GM12878 (cell line): ENCODE results near the gene ACYP2. TPM values are rescaled to one million over a fixed set of nuclear protein-coding genes. Genes with fewer than 3 reads are reported as not detected.

ENCODE experiments used
- ATAC-seq: fragments of 200-7000 bp; cut with Tn5 transposase; 3 replicates; pipeline ENCODE4 v1.9.1; 2020; ENCODE audit warnings: mild to moderate bottlenecking, moderate library complexity
- BruUV-seq: library from RNA; stranded (reverse); fragments of 400-500 nt; replicated peaks from 2 replicates; lab custom pipeline; 2021; lab: Mats Ljungman, UMichigan
- CTCF ChIA-PET: fragments of 300-600 bp; sonication (Branson Sonifier 250); formaldehyde crosslinking; extraction: SDS; loops from one replicate; lab custom pipeline; 2021; ENCODE audit warnings: inconsistent platforms; lab: Yijun Ruan, JAX
- POLR2A ChIA-PET: fragments of 350-600 bp; formaldehyde crosslinking; extraction: SDS; loops from one replicate; lab custom pipeline; 2021; ENCODE audit warnings: inconsistent platforms; lab: Charles Lee
- RAD21 ChIA-PET: fragments of 300-600 bp; sonication (Branson Sonifier 250); formaldehyde crosslinking; loops from one replicate; lab custom pipeline; 2023; ENCODE audit warnings: antibody characterized with exemption; ENCODE audit not compliant: unreplicated experiment; lab: Charles Lee
- SMC1A ChIA-PET: fragments of 300-600 bp; sonication (Branson Sonifier 250); formaldehyde crosslinking; loops from one replicate; lab custom pipeline; 2023; ENCODE audit not compliant: unreplicated experiment, uncharacterized antibody; lab: Charles Lee
- DNase-seq: peaks from one replicate; pipeline ENCODE4 v3.0.0-alpha.2; 2011; ENCODE audit warnings: low read depth, low spot score
- FAIRE-seq: peaks from 3 replicates; lab custom pipeline; 2011; peaks lifted over from hg19 to GRCh38; lab: Jason Lieb, UNC
- H2AFZ ChIP-seq: 2 replicates; pipeline ENCODE4 v1.6.0; 2011; ENCODE audit warnings: low read depth, low read length, control low read depth; ENCODE audit not compliant: control insufficient read depth
- H3K27ac ChIP-seq: 2 replicates; pipeline ENCODE4 v1.5.1; 2011; ENCODE audit warnings: control low read depth; ENCODE audit not compliant: control insufficient read depth, insufficient read depth
- H3K27me3 ChIP-seq, 2 experiments: replicated peaks in 1 of 2; 2 replicates each; pipeline versions ENCODE4 v1.6.0 to v1.6.1; 2011; ENCODE audit warnings: low read length in 1 of 2; ENCODE audit not compliant: control insufficient read depth in 2 of 2, insufficient read depth in 2 of 2
- H3K36me3 ChIP-seq, 2 experiments: 2 replicates each; pipeline ENCODE4 v1.5.1; 2011; ENCODE audit warnings: low read length in 1 of 2; ENCODE audit not compliant: control insufficient read depth in 2 of 2, insufficient read depth in 2 of 2
- H3K4me1 ChIP-seq: 2 replicates; pipeline ENCODE4 v1.6.1; 2011; ENCODE audit warnings: mild to moderate bottlenecking, low read length, moderate library complexity, mixed read lengths; ENCODE audit not compliant: control insufficient read depth, insufficient read depth
- H3K4me2 ChIP-seq: 2 replicates; pipeline ENCODE4 v1.6.0; 2011; ENCODE audit warnings: control low read depth; ENCODE audit not compliant: control insufficient read depth, insufficient read depth
- H3K4me3 ChIP-seq: fragments of 200-600 bp; sonication (generic); 2 replicates; pipeline ENCODE4 v1.5.1; 2016
- H3K79me2 ChIP-seq: 2 replicates; pipeline ENCODE4 v1.6.0; 2011; ENCODE audit warnings: low read length; ENCODE audit not compliant: control insufficient read depth, insufficient read depth
- H3K9ac ChIP-seq: 2 replicates; pipeline ENCODE4 v1.8.0; 2011; ENCODE audit warnings: low read length, control low read depth, mixed read lengths; ENCODE audit not compliant: control insufficient read depth, insufficient read depth
- H3K9me3 ChIP-seq: replicated peaks from 3 replicates; pipeline ENCODE4 v1.5.1; 2011; ENCODE audit warnings: mild to moderate bottlenecking, low read length; ENCODE audit not compliant: control insufficient read depth, insufficient read depth
- H4K20me1 ChIP-seq: 2 replicates; pipeline ENCODE4 v1.6.0; 2011; ENCODE audit not compliant: control insufficient read depth, insufficient read depth
- ATF7 ChIP-seq: fragments of 450-650 bp; IDR thresholded peaks from 2 replicates; pipeline ENCODE4 v1.6.1; 2016; ENCODE audit warnings: low read depth, mild to moderate bottlenecking
- KDM1A ChIP-seq: fragments of 200-600 bp; sonication (generic); IDR thresholded peaks from 2 replicates; pipeline ENCODE4 v1.6.1; 2016; ENCODE audit warnings: borderline replicate concordance
- POLR2AphosphoS2 ChIP-seq: IDR thresholded peaks from 2 replicates; pipeline ENCODE4 v1.6.1; 2011; ENCODE audit warnings: low read depth, mild to moderate bottlenecking, low read length, improper control_type of control experiment, moderate library complexity
- PRDM15 ChIP-seq: fragments of 450-650 bp; formaldehyde crosslinking; IDR thresholded peaks from 2 replicates; pipeline ENCODE4 v1.4.0; 2020; ENCODE audit warnings: mild to moderate bottlenecking, moderate library complexity
- SMARCA5 ChIP-seq: fragments of 450-650 bp; IDR thresholded peaks from 2 replicates; pipeline ENCODE4 v1.6.1; 2017; ENCODE audit warnings: mild to moderate bottlenecking
- SREBF1 ChIP-seq: IDR thresholded peaks from 2 replicates; pipeline ENCODE4 v1.6.1; 2012; ENCODE audit warnings: mild to moderate bottlenecking, low read length
- TBL1XR1 ChIP-seq: IDR thresholded peaks from 2 replicates; pipeline ENCODE4 v1.6.1; 2012; ENCODE audit warnings: low read depth, low read length, improper control_type of control experiment
- ZBED1 ChIP-seq: IDR thresholded peaks from 2 replicates; pipeline ENCODE4 v1.6.1; 2016; ENCODE audit warnings: borderline replicate concordance
- WGBS: methylation state at CpG from one replicate; pipeline ENCODE4 v1.1.6; 2016; ENCODE audit warnings: low lambda C conversion rate; ENCODE audit not compliant: insufficient replicate concordance, insufficient coverage; ENCODE audit errors: missing lambda C conversion rate; 5-methylcytosine and 5-hydroxymethylcytosine counted together
- in situ Hi-C: fragments of 300-500 bp; cut with MboI; formaldehyde crosslinking; loops from 9 replicates; pipeline ENCODE4 v1.14.3; 2018; ENCODE audit warnings: mixed read lengths
- intact Hi-C: fragments of 100-400 bp; cut with micrococcal nuclease; formaldehyde crosslinking; loops from one replicate; pipeline ENCODE4 v1.14.2; 2022; ENCODE audit not compliant: unreplicated experiment
- polyA plus RNA-seq, 11 experiments: library from polyadenylated mRNA; depleted of rRNA in 4 of 11; unstranded in 6 of 11; stranded (reverse) in 5 of 11; fragments of >200 nt; fragmentation: Nextera tagmentation in 4 of 11; fragmentation: Illumina TruSeq in 1 of 11; extraction: Ambion mirVana in 4 of 11; extraction: Trizol in 1 of 11; gene quantifications; 1 replicate in 1 of 11; 2 replicates in 10 of 11; pipeline versions ENCODE4 v1.2.1 to v1.2.3, GENCODE V29; 2011 to 2016; ENCODE audit warnings: inconsistent platforms in 2 of 11, missing spikeins in 2 of 11, low read depth in 1 of 11
- total RNA-seq, 4 experiments: library from RNA; depleted of rRNA in 3 of 4; stranded (reverse); fragments of >200 nt in 3 of 4; fragmentation: Illumina TruSeq in 1 of 4; extraction: Trizol in 1 of 4; gene quantifications; 2 replicates each; pipeline versions ENCODE4 v1.2.1 to v1.2.3, GENCODE V29; 2013 to 2021

Gene ACYP2
- total and polyA plus RNA-seq, 10 of the 15 experiments (the other 5 are each of a cell fraction or from before 2014, with no cell fraction given): 4.2 to 16.3 (median 9.0) TPM

GRCh38 chr2:54191361-54192135 lies 76.1 kb downstream of the ACYP2 start:
- Histone ChIP-seq H3K27ac (no peak overlapping the region), H3K4me2 (no peak overlapping the region), H3K4me1 (no peaks in the 10 kb centered on the region), H3K27me3 (no peaks in the 10 kb centered on the region), H3K36me3 (no peaks in the 10 kb centered on the region)
- CTCF ChIA-PET: no interaction called here
- no peak for FAIRE-seq
- DNase-seq: no peak
- RAD21 ChIA-PET: no interaction called here
- no TSS peak for BruUV-seq
- SMC1A ChIA-PET: interaction anchor here (1.3 kb wide), 1 partner anchor 8 kb away, joined by 4 read pairs; no protein-coding TSS in a partner anchor
- POLR2A ChIA-PET: no interaction called here
- in situ Hi-C loops: no loop called here
- intact Hi-C loops: no loop called here
- TF ChIP-seq SMARCA5: no peak
- TF ChIP-seq POLR2AphosphoS2: no peak
- no peak for TF ChIP-seq PRDM15
- TF ChIP-seq ATF7: no peak
- TF ChIP-seq KDM1A: no peak
- TF ChIP-seq ZBED1: no peak
- no peak for TF ChIP-seq SREBF1
- no peak for TF ChIP-seq TBL1XR1
- TF ChIP-seq, all 136 proteins: peak for 0
- 35% methylated on average over 2 of the region's 2 CpGs for WGBS
- no peaks in the 10 kb centered on the region for H3K9me3 ChIP-seq
- no peaks in the 10 kb centered on the region for H4K20me1 ChIP-seq
- H3K9ac ChIP-seq: no peak overlapping the region
- H3K4me3 ChIP-seq: no peak overlapping the region
- ATAC-seq: no peak
- no peaks in the 10 kb centered on the region for H3K79me2 ChIP-seq
- H2AFZ ChIP-seq: no peak overlapping the region
